Measurements from ENCODE around the gene SEMA3D.

Gene SEMA3D

DNA sequence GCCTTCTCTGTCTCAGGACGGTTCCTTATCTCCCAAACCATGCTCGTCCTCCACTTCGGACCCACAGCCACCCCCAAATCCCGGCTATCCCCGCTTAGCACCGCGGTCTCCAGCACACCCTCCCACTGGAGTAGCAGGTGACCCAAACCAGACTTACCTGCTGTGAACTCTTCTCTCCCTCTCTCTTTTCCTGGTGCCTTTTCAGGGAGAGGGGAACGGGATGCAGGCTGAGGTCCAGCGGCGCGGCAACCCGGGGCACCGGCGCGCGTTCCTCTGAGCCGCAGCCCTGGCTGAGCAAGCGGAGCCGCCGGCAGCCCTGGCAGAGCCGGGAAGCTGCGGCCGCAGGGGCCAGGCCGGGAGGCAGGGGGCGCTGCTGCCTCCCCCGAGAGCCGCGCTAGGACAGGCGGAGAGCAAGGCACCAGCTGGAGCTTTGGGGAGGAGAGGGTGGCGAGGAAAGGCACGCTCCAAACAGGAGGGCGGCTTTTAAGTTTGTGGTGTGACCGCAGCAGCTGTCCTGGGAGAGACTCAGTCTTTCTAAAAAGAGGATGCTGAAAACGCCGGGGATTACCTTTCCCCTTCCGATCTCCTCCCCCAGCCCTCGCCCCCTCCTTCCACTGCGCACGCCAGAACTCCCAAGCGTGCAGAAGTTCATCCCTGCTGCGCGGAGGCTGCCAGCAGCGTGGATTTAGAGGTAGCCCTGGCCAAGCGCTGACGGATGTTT lies at the start of gene SEMA3D:
Gene SEMA3D (minus strand): TSS at position 536 of the 721 bp plus-strand sequence. CDS start 65,165 bp downstream, outside the sequence.
- peak; percentile 67 for DNase-seq

DNA sequence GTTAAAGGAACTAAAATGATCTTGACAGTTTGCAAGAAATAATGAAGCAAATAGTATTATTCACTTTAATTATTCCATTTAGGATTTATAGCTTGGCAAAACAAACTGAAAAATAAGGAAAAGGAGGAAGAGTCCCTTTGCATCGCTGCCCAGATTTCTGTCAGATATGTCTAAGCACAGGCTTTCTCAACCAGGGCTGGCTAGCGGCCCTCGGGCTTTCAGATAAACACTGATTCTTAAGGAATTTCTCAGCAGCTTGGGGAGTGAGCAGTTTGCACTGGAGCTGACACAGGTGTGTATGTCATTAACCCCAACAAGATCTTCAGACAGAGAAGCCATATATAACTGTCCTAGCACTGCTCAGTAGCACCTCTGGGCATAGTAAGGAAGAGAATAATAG lies 47.9 kb upstream of the SEMA3D start:
- DNase-seq = no peak

DNA sequence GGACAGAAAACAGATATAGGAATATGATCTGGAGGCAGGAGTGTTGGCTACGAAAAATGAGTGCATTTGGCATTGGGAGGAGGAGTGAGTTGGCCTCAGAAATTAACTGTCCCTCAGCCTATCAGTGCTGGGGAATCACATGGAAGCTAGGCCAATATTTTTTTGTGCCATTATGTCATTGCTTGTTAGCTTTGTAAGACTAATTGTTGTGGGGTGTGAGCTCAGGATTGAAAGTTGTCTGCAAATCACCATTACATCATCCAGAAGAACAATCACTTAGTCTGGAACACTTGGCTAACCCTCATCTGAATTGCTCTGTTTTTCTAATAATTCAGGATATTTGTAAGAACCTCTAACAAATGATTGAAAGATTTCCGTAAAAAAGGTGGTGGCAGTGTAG lies 45.2 kb upstream of the SEMA3D start:
- DNase-seq = no peak

- no peak for DNase-seq
Observed at GRCh38 chr7:85230623-85231022, 43.8 kb upstream of the SEMA3D start.

DNA sequence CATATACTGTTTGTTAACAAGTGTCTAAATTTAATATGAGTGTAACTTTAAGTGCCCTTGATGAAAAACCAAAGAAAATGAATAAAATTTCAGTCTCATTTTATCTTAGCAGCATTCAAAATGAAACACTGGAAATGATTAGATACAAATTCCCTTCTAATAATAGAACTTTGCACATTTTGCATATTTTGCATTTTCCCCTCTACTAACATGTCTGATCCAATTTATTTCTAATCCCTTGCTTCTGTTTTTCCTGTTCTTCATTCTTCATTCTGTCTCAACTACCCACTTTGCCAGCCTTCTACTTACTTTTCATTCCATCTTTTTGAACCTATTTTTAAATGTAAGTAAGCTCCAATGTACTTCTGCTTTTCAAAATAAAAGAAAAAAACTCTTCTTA lies 42.7 kb upstream of the SEMA3D start:
- DNase-seq = no peak

DNA sequence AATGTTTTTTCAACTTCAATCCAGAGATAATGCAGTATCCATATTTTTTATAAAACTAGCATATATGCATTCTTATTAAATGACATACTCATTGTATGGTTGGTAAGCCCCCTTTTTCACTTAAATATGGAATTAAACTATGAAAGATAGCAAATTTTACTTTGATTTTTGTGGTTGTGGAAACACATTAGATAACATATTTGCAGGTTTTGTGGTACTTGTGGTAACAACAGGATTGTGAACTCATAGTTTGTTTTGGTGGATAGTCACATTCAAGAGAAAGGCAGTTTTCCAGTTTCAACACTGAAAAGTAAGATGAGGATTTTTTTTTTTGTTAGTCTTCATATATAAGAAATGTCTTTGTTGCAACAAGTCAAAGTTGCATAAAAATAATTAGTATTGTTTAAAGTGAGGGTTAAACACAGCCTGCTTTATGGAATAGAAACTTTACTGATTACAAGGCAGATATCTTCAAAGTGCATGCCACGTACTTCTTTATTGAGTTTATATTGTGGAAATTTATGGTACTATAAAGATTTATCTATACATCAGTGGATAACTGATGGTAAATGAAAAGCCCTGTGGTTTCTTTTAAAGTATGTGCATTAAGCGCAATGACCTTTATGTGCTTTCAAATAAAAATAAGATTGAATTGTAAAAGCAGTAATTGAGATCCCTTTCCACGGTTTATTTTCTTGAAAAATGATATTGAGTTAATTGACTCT lies 39.7 kb upstream of the SEMA3D start:
- DNase-seq = no peak

DNA sequence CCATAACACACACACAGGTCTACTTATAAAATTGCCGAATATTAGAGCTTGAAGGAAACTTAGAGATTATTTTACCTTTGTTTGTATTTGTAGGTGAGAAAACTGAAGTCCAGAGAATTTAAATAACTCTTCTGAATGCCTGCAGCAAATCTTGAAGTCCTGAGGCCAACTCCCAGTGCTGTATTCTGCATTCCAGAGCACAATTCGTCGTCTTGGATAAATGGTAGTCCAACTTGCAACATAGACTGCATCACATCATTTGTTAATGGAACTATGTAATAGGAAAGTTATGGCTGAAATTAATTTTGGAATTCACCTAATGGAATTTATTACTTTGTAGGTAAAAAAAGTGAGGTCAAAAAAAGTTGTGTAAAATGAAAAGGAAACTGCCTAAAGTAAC lies 37.3 kb upstream of the SEMA3D start:
- DNase-seq = no peak

DNA sequence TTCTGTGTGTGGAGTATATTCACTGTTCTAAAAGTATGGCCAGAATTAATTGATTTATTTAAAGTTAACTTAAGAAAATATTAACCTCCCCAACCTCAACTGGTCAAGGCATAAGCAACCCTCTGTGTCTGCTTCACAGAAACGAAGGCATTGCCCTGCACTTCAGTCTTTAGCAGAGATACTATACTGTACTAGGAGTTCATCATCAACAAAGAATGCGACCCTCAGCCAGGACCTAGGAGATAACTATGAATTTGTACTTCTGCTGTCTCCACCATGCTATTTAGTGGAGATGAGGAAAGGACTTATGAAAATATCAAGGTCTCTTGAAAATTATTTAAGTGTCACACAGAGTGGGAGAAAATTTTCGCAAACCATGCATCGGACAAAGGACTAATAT lies 35.7 kb upstream of the SEMA3D start:
- no peak for DNase-seq

DNA sequence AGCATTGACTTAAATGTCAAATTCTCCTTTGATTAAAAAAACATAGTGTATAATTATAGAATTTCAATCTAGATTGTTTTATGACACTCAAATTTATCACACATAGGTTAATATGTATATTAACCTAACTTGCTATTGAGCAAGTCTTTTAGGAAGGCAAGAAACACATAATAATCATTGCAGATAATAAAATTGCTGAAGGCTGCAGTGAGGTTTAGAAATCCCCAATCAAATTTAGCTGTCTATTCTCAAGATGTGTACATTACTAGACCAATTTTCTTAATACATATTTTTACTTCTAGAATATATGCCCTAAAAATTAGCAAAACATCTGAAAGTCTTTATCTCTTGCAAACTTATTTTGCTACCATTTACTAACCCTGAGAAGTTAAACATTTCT lies 34.9 kb upstream of the SEMA3D start:
- no peak for DNase-seq

GRCh38 chr7:85220651-85221050 lies 33.8 kb upstream of the SEMA3D start:
- DNase-seq = no peak

- no peak for DNase-seq
Observed at GRCh38 chr7:85220023-85220422, 33.2 kb upstream of the SEMA3D start.

GRCh38 chr7:85217085-85217484 lies 30.2 kb upstream of the SEMA3D start:
- DNase-seq = no peak

GRCh38 chr7:85215098-85215497 lies 28.2 kb upstream of the SEMA3D start:
- DNase-seq = no peak

- DNase-seq = no peak
Observed at GRCh38 chr7:85213500-85213899, 26.6 kb upstream of the SEMA3D start.

DNA sequence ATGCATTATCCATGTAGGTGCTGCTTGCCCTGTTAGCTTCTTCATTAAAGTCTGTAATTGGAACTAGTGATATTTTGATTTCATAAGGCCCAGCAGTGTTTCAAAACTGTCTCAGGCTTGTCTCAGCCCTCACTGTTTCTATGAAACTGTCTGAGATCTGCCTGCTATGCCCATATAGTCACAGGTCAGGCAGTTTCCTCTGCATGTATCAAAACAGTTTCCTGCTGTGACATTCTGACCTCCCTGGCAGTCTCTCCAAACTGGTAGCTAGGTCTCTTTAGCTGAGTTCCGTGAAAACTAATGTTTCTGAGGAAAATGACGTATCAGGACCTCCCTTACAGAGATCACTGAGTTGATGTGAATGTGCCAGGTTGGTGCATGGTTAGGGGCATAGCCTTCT lies 18.9 kb upstream of the SEMA3D start:
- DNase-seq = no peak

DNA sequence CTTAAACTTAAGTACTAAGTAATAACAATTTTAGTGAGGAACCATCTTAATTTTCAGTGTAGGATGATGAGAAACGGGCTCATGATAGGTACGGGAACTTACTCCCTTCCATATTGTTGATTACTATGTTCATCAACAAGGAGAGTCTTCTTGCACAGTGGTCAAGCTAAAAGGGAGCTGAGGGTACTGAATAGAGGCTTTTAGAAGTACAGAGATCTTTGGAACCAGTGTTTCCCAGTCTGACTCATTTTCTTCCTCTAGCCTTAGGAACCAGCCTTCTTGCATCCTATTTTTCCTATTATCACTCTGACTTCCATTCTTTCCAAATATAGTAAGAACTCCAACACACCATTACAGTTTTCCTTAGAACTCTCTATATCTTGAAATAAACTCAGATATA lies 17.6 kb upstream of the SEMA3D start:
- DNase-seq = no peak

GRCh38 chr7:85204061-85204460 lies 17.2 kb upstream of the SEMA3D start:
- DNase-seq = no peak

GRCh38 chr7:85201209-85201608 lies 14.4 kb upstream of the SEMA3D start:
- no peak for DNase-seq

GRCh38 chr7:85196696-85197095 lies 9.8 kb upstream of the SEMA3D start:
- no peak for DNase-seq

- DNase-seq = peak; percentile 69
Observed at GRCh38 chr7:85191383-85191782, 4.5 kb upstream of the SEMA3D start.

- DNase-seq = no peak
Observed at GRCh38 chr7:85186083-85186520, 754 bp downstream of the SEMA3D start.

DNA sequence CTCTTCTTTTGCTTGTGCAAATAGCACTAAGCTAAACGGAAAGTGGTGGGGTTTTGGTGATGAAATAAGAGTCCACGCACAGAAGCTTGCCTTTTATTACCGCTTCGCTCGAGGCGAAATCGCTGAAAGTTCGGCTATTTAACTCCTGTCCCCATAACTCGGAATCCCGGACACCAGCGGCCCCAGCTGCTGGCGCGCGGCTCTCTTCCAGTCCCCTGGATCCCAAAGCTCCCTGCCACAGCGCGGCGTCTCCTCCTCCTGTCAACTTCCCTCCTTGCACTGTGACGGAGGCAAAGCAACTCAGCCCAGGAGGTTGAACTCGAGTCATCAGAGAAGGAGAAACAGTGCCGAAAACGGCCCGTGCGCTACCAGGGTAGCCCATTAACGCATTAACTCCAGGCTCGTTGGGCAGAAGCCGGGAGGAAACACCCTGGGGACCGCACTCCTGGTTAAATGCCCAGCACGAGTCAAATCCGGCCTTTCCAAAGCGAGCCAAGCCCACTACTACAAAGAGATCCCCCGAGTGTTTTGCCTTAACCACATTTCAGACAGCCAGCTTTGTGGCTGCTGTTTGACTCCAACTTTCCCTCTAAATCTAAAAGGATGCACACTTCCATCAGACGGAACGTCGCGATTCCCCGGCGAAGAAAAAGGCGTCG lies 1.3 kb downstream of the SEMA3D start:
- DNase-seq = no peak

DNA sequence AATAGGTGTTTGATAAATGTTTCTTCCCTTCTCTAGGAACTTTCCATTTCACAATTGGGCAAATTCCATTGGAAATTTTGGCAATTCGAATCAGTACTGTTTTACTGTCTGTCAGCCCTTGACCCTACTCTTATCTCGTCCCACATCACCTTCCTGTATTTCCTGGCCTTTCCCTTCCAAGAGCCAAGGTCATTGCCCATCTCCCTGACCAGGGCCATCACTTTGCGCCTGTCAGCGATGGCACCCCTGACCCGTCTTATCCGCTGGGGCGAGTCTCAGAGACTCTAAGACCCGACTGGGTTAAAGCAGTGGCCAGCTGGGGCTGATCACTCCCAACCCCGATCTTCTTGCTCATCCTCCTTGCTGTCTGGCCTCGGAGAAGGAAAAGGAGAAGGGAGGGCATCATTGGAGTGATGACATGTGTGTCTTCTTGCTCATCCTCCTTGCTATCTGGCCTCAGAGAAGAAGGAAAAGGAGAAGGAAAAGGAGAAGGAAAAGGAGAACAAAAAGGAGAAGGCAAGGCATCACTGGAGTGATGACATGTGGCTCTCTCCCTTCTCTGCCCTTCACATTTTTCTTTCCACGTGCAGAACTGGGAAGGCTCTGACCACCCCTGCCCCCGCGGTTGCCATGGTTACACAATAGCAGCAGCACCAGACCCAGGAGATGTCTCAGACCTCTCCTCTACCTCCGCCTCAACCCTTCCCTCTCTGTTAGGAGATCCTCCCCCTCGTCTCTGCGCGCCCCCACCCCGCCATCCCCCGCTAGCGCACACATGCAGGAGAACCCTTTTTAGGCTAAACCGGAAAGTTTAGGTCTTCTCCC lies 2.0 kb downstream of the SEMA3D start:
- no peak for DNase-seq
